Fibroblast of mammary gland (primary cell): ENCODE data around the gene NEU2.

Source experiments
- DNase-seq: peaks from one replicate; pipeline ENCODE4 v3.0.0-alpha.2; 2010; ENCODE audit warnings: low read depth
- H3K4me3 ChIP-seq: 2 replicates; pipeline ENCODE4 v1.5.1; 2011; ENCODE audit warnings: low read depth, mild to moderate bottlenecking, low read length, moderate library complexity; ENCODE audit not compliant: control insufficient read depth
- CTCF ChIP-seq: conservative IDR thresholded peaks from 2 replicates; pipeline ENCODE4 v1.5.1; 2011; ENCODE audit warnings: low read depth, low read length, inconsistent platforms; ENCODE audit not compliant: control insufficient read depth, insufficient read depth

The NEU2 gene

DNA sequence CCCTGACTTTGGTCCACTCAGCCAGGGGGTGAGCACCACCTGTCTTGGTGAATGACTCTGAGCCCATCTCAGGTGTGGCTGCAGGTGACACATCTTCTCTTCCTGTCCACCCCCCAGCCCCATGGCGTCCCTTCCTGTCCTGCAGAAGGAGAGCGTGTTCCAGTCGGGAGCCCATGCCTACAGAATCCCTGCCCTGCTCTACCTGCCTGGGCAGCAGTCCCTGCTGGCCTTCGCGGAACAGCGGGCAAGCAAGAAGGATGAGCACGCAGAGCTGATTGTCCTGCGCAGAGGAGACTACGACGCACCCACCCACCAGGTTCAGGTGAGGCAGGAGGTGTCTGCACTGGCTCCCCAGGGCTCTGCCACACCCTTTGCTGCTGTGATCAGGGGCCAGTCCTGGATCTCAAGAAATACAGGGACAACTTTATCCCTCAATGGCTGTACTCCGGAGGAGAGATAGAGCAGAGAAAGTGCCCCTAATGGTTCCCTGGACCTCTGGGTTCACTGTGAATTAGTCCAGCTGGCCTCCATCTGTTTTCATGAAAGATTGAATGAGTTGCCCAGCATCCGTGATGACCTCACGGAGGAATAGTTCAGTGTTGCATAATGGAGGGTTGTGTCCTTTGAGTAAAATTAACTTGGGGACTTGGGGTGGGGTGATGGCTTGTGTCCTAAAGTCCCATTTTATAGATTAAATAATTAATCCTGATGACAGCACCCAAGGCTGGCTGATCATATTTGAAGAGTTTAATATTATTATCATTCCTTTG is at the start of gene NEU2:
NEU2 (plus strand) TSS at position 122 of the 770 bp plus-strand sequence; CDS start at position 122, 0 bp downstream.
- DNase-seq: peak; percentile 76
- TF ChIP-seq CTCF: no peak
- H3K4me3 ChIP-seq: no peak within 1 kb of the TSS

DNA sequence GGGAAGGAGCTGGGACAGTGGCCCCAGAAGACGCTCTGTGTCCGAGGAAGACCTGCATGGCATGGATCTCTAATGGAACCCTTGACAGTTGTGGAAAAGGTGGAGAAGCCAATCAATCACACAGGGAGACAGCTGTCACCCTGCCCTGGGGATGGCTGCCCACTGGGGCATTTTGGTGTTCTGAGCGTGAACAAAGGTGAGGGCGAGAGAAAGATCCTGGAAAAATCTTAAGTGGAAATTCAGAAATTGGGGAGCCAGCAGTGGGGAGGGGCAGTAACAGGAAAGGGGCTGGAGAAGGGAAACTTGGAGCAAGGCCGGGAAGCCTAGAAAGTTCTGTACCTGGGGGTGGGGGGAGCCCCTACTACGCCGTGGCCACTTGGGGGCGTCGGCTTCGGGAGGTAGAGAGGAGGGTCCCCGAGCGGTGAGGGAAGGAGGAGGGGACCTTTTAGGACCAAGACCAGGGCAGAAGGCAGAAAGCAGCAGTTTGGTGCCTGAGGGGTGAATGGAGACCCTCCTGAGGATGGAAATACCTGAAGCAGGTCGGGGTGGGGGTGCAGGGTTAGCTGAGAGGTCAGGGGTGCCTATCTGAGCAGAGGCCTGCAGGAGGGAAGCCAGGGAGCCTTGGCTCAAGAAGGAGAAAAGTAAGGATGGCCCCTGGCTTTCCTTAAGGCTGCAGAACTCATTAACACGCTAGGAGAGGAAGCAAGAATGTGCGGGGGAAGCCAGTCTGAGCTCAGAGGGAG is 49.4 kb upstream of the NEU2 start:
- TF ChIP-seq CTCF: no peak
- no peak for DNase-seq
- H3K4me3 ChIP-seq: no peak overlapping the region

- DNase-seq: no peak
- TF ChIP-seq CTCF: no peak
- H3K4me3 ChIP-seq: no peak overlapping the region
These were observed 48.8 kb upstream of the NEU2 start for GRCh38 chr2:232983669-232984140.

- no peak for TF ChIP-seq CTCF
- DNase-seq: no peak
These were observed 47.8 kb upstream of the NEU2 start for GRCh38 chr2:232984451-232985207.

GRCh38 chr2:232986155-232986554 is 46.3 kb upstream of the NEU2 start:
- TF ChIP-seq CTCF: no peak
- H3K4me3 ChIP-seq: no peak overlapping the region
- DNase-seq: no peak

More at GRCh38 chr2:232984451-232985207, 47.8 kb upstream of the NEU2 start:
- no peak overlapping the region for H3K4me3 ChIP-seq

DNA sequence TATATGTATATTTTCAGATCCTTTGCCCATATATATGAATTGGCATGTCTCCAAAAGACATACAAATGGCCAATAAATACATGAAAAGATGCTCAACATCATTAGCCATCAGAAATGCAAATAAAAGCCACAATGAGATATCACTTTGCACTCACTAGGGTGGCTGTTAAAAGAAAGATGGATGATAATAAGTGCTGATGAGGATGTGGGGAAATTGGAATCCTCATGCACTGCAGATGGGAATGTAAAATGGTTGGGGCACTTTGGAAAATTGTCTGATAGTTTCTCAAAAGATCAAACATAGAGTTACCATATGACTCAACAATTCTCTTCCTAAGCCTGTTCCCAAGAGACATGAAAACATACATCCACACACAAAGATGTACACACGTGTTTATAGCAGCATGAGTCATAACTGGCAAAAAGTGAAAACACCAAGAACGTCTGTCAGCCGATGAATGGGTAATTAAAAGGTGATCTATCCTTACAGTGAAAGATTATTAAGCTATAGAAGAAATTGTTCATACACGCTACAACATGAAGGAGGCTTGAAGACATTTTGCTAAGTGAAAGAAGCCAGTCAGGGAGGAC is 39.1 kb upstream of the NEU2 start:
- H3K4me3 ChIP-seq: no peak overlapping the region
- DNase-seq: peak; percentile 70
- no peak for TF ChIP-seq CTCF
